ENCODE data around the gene LRP6.

LRP6 gene

GRCh38 chr12:12095021-12095420 lies 171.8 kb downstream of the LRP6 start:
- no peaks in the 10 kb centered on the region for H3K4me1 ChIP-seq (ENCODE audit: control insufficient read depth, low read length)
- no peaks in the 10 kb centered on the region for H3K9me2 ChIP-seq (replicated peaks; ENCODE audit: control insufficient read depth, low read length)
- no peaks in the 10 kb centered on the region for H4K20me1 ChIP-seq (ENCODE audit: control insufficient read depth, insufficient read depth, low read depth, low read length)
- no peak for TF ChIP-seq CTCF (IDR thresholded peaks at IDR 0.05; ENCODE audit: low read depth, low read length, poor library complexity, severe bottlenecking)
- TF ChIP-seq EZH2phosphoT487 (IDR thresholded peaks at IDR 0.05; ENCODE audit: borderline replicate concordance, low read length), result no peak
- no peak overlapping the region for H3K4me3 ChIP-seq (ENCODE audit: low read length)
- peaks cover 13% of the 10 kb centered on the region for H3K27me3 ChIP-seq (ENCODE audit: control insufficient read depth, low read length)
- H3K9me3 ChIP-seq (ENCODE audit: control insufficient read depth, insufficient read depth, low read length), result no peaks in the 10 kb centered on the region
- no peaks in the 10 kb centered on the region for H3K36me3 ChIP-seq (ENCODE audit: control insufficient read depth, low read length)
- no peaks in the 10 kb centered on the region for H3K79me2 ChIP-seq (ENCODE audit: control insufficient read depth, low read length)
- no peaks in the 10 kb centered on the region for H3F3A ChIP-seq (ENCODE audit: control insufficient read depth, insufficient read depth)
- no peak overlapping the region for H3K4me2 ChIP-seq (ENCODE audit: low read length)
- no peak overlapping the region for H3K27ac ChIP-seq (ENCODE audit: low read depth, low read length)

- Histone ChIP-seq H3K4me2 (ENCODE audit: low read length) (no peak overlapping the region), H3K27ac (ENCODE audit: low read depth, low read length) (no peak overlapping the region), H4K20me1 (ENCODE audit: control insufficient read depth, insufficient read depth, low read depth, low read length) (no peaks in the 10 kb centered on the region), H3K9me2 (replicated peaks; ENCODE audit: control insufficient read depth, low read length) (no peaks in the 10 kb centered on the region), H3K4me1 (ENCODE audit: control insufficient read depth, low read length) (no peaks in the 10 kb centered on the region), H3F3A (ENCODE audit: control insufficient read depth, insufficient read depth) (no peaks in the 10 kb centered on the region), H3K4me3 (ENCODE audit: low read length) (no peak overlapping the region), H3K9me3 (ENCODE audit: control insufficient read depth, insufficient read depth, low read length) (no peaks in the 10 kb centered on the region), H3K79me2 (ENCODE audit: control insufficient read depth, low read length) (no peaks in the 10 kb centered on the region), H3K27me3 (ENCODE audit: control insufficient read depth, low read length) (peaks cover 13% of the 10 kb centered on the region), H3K36me3 (ENCODE audit: control insufficient read depth, low read length) (no peaks in the 10 kb centered on the region)
- TF ChIP-seq EZH2phosphoT487 (IDR thresholded peaks at IDR 0.05; ENCODE audit: borderline replicate concordance, low read length) (no peak), CTCF (IDR thresholded peaks at IDR 0.05; ENCODE audit: low read depth, low read length, poor library complexity, severe bottlenecking) (no peak)
Observed at GRCh38 chr12:12094481-12094880, 172.4 kb downstream of the LRP6 start.

GRCh38 chr12:12091977-12092663 lies 174.7 kb downstream of the LRP6 start:
- H3K4me3 ChIP-seq (ENCODE audit: low read length), result no peak overlapping the region
- H3K36me3 ChIP-seq (ENCODE audit: control insufficient read depth, low read length), result no peaks in the 10 kb centered on the region
- no peaks in the 10 kb centered on the region for H3K9me3 ChIP-seq (ENCODE audit: control insufficient read depth, insufficient read depth, low read length)
- no peaks in the 10 kb centered on the region for H3K79me2 ChIP-seq (ENCODE audit: control insufficient read depth, low read length)
- H4K20me1 ChIP-seq (ENCODE audit: control insufficient read depth, insufficient read depth, low read depth, low read length), result no peaks in the 10 kb centered on the region
- TF ChIP-seq CTCF (IDR thresholded peaks at IDR 0.05; ENCODE audit: low read depth, low read length, poor library complexity, severe bottlenecking), result no peak
- H3K4me1 ChIP-seq (ENCODE audit: control insufficient read depth, low read length), result no peaks in the 10 kb centered on the region
- H3K4me2 ChIP-seq (ENCODE audit: low read length), result no peak overlapping the region
- peaks cover 13% of the 10 kb centered on the region for H3K27me3 ChIP-seq (ENCODE audit: control insufficient read depth, low read length)
- H3K27ac ChIP-seq (ENCODE audit: low read depth, low read length), result no peak overlapping the region
- no peaks in the 10 kb centered on the region for H3K9me2 ChIP-seq (replicated peaks; ENCODE audit: control insufficient read depth, low read length)
- no peaks in the 10 kb centered on the region for H3F3A ChIP-seq (ENCODE audit: control insufficient read depth, insufficient read depth)
